GM06990 (cell line): ENCODE data around the gene MAP7.

ENCODE experiments used
- DNase-seq: peaks from one replicate; pipeline ENCODE4 v3.0.0-alpha.2; 2011; ENCODE audit not compliant: insufficient read length; ENCODE audit errors: extremely low read depth
- H3K27me3 ChIP-seq: replicated peaks from 2 replicates; pipeline ENCODE4 v1.6.0; 2011; ENCODE audit warnings: low read length; ENCODE audit not compliant: control insufficient read depth, insufficient read depth
- H3K36me3 ChIP-seq: 2 replicates; pipeline ENCODE4 v1.5.1; 2011; ENCODE audit warnings: low read length; ENCODE audit not compliant: control insufficient read depth, insufficient read depth
- H3K4me3 ChIP-seq: replicated peaks from 2 replicates; pipeline ENCODE4 v1.5.1; 2011; ENCODE audit warnings: low read depth, mild to moderate bottlenecking, control low read depth, low read length
- CTCF ChIP-seq: IDR thresholded peaks from 2 replicates; pipeline ENCODE4 v1.5.1; 2011; ENCODE audit warnings: low read length, control low read depth, mild to moderate bottlenecking, inconsistent platforms; ENCODE audit not compliant: insufficient read depth, poor library complexity, severe bottlenecking

MAP7 gene

GRCh38 chr6:136415351-136416007 lies 134.7 kb downstream of the MAP7 start:
- Histone ChIP-seq H3K4me3 (no peak overlapping the region), H3K27me3 (no peaks in the 10 kb centered on the region), H3K36me3 (no peaks in the 10 kb centered on the region)
- TF ChIP-seq CTCF, result no peak
- no peak for DNase-seq

GRCh38 chr6:136412410-136412809 lies 137.8 kb downstream of the MAP7 start:
- TF ChIP-seq CTCF, result no peak
- H3K36me3 ChIP-seq, result no peaks in the 10 kb centered on the region
- no peaks in the 10 kb centered on the region for H3K27me3 ChIP-seq

GRCh38 chr6:136411453-136412354 lies 138.5 kb downstream of the MAP7 start:
- Histone ChIP-seq H3K27me3 (no peaks in the 10 kb centered on the region), H3K4me3 (no peak overlapping the region), H3K36me3 (no peaks in the 10 kb centered on the region)
- TF ChIP-seq CTCF, result no peak
- no peak for DNase-seq

More at GRCh38 chr6:136412410-136412809, 137.8 kb downstream of the MAP7 start:
- DNase-seq, result no peak
- H3K4me3 ChIP-seq, result no peak overlapping the region

GRCh38 chr6:136411025-136411325 lies 139.2 kb downstream of the MAP7 start:
- no peak for TF ChIP-seq CTCF
- H3K27me3 ChIP-seq, result no peaks in the 10 kb centered on the region
- H3K36me3 ChIP-seq, result no peaks in the 10 kb centered on the region
- no peak for DNase-seq
- H3K4me3 ChIP-seq, result no peak overlapping the region

- H3K4me3 ChIP-seq, result no peak overlapping the region; the same call in 1 of the 2 replicates
- no peak for TF ChIP-seq CTCF
Measured at GRCh38 chr6:136410201-136411024, 139.8 kb downstream of the MAP7 start.

More at GRCh38 chr6:136410201-136411024, 139.8 kb downstream of the MAP7 start:
- DNase-seq, result peak; percentile 23
- no peaks in the 10 kb centered on the region for H3K27me3 ChIP-seq
- no peaks in the 10 kb centered on the region for H3K36me3 ChIP-seq
